Measurements from ENCODE around the gene NCCRP1.

Gene NCCRP1

DNA sequence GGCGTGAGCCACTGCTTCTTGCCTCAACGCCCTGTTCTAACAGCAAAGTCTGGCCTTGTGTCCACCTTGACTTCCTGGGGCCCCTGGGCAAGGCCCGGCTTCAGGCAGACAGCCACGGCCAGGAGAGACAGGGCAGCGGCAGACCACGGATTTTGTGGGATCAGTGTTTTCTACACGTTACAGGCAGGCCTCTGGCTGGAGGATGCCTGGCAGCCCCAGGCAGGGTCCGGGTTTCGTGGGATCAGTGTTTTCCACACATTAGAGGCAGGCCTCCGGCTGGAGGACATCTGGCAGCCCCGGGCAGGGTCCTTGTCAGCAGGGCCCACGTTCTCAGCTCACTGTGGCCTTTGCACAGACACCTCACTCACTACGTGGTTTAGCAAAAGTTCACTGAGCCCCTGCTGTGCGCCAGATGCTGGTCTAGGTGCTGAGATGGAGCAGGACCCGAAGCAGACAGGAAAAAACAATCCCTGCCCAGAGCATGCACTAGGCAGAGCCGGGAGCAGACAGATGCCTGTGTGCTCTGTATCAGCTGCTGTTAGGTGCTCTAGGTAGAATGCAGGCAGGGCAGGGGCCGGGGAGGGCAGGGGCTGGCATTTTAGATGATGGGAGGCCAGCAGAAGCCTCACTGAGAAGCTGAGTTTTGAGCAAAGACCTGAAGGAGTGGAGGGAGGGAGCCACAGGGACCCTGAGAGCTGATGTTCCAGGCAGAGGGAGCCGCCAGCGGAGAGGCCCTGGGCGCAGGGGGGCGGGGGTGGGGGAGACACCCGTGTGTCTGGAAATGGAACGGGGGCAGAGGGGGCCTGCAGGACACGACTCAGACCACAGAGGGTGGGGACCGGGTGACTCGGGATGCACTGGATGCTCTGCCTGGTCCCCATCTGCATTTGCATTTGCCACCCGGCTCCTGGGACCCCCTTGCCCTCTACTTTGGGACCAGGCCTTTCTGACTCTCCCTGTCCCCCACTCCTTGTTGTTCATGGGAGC is 25.0 kb upstream of the NCCRP1 start:
- H4K20me1 ChIP-seq (ENCODE audit: control insufficient read depth, insufficient read depth, low read depth, low read length): no peaks in the 10 kb centered on the region
- H3K4me1 ChIP-seq (ENCODE audit: control insufficient read depth, low read length): no peaks in the 10 kb centered on the region
- no peak overlapping the region for H3K4me2 ChIP-seq (ENCODE audit: low read length)
- TF ChIP-seq EZH2phosphoT487 (IDR thresholded peaks at IDR 0.05; ENCODE audit: borderline replicate concordance, low read length): no peak
- TF ChIP-seq, protein P1, sequence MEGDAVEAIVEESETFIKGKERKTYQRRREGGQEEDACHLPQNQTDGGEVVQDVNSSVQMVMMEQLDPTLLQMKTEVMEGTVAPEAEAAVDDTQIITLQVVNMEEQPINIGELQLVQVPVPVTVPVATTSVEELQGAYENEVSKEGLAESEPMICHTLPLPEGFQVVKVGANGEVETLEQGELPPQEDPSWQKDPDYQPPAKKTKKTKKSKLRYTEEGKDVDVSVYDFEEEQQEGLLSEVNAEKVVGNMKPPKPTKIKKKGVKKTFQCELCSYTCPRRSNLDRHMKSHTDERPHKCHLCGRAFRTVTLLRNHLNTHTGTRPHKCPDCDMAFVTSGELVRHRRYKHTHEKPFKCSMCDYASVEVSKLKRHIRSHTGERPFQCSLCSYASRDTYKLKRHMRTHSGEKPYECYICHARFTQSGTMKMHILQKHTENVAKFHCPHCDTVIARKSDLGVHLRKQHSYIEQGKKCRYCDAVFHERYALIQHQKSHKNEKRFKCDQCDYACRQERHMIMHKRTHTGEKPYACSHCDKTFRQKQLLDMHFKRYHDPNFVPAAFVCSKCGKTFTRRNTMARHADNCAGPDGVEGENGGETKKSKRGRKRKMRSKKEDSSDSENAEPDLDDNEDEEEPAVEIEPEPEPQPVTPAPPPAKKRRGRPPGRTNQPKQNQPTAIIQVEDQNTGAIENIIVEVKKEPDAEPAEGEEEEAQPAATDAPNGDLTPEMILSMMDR (IDR thresholded peaks at IDR 0.05; ENCODE audit: low read depth, low read length, poor library complexity, severe bottlenecking): no peak
- H3F3A ChIP-seq (ENCODE audit: control insufficient read depth, insufficient read depth): no peaks in the 10 kb centered on the region
- no peaks in the 10 kb centered on the region for H3K9me2 ChIP-seq (replicated peaks; ENCODE audit: control insufficient read depth, low read length)
- H3K36me3 ChIP-seq (ENCODE audit: control insufficient read depth, low read length): no peaks in the 10 kb centered on the region
- no peak overlapping the region for H3K27ac ChIP-seq (ENCODE audit: low read depth, low read length)
- no peaks in the 10 kb centered on the region for H3K9me3 ChIP-seq (ENCODE audit: control insufficient read depth, insufficient read depth, low read length)
- no peak overlapping the region for H3K4me3 ChIP-seq (ENCODE audit: low read length)
- no peaks in the 10 kb centered on the region for H3K27me3 ChIP-seq (ENCODE audit: control insufficient read depth, low read length)
- H3K79me2 ChIP-seq (ENCODE audit: control insufficient read depth, low read length): no peaks in the 10 kb centered on the region

DNA sequence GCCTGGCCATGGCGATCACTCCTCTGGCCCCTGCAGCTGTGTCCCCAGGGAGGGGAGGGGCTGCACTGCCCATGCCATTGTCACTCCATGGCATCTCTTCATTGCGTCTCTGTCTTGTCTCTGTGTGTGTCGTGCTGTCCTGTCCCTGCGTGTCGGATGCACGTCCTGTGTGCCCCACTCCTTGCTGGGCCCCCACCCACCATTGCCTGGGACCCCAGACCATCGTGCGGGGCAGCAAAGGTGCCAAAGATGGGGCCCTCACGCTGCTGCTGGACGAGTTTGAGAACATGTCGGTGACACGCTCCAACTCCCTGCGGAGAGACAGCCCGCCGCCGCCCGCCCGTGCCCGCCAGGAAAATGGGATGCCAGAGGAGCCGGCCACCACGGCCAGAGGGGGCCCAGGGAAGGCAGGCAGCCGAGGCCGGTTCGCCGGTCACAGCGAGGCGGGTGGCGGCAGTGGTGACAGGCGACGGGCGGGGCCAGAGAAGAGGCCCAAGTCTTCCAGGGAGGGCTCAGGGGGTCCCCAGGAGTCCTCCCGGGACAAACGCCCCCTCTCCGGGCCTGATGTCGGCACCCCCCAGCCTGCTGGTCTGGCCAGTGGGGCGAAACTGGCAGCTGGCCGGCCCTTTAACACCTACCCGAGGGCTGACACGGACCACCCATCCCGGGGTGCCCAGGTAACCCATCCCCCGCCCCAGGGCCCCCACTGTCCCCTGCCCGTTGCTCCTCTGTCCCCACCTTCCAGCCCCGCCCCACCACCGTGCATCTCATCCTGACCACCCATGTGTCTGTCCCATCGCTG is 23.9 kb upstream of the NCCRP1 start:
- Histone ChIP-seq H3K27me3 (ENCODE audit: control insufficient read depth, low read length) (no peaks in the 10 kb centered on the region), H3K4me2 (ENCODE audit: low read length) (no peak overlapping the region), H3K9me3 (ENCODE audit: control insufficient read depth, insufficient read depth, low read length) (no peaks in the 10 kb centered on the region), H3K4me3 (ENCODE audit: low read length) (no peak overlapping the region), H3K79me2 (ENCODE audit: control insufficient read depth, low read length) (no peaks in the 10 kb centered on the region), H3K4me1 (ENCODE audit: control insufficient read depth, low read length) (no peaks in the 10 kb centered on the region), H3K9me2 (replicated peaks; ENCODE audit: control insufficient read depth, low read length) (no peaks in the 10 kb centered on the region), H3F3A (ENCODE audit: control insufficient read depth, insufficient read depth) (no peaks in the 10 kb centered on the region), H3K36me3 (ENCODE audit: control insufficient read depth, low read length) (no peaks in the 10 kb centered on the region), H3K27ac (ENCODE audit: low read depth, low read length) (no peak overlapping the region), H4K20me1 (ENCODE audit: control insufficient read depth, insufficient read depth, low read depth, low read length) (no peaks in the 10 kb centered on the region)
- no peak for TF ChIP-seq EZH2phosphoT487 (IDR thresholded peaks at IDR 0.05; ENCODE audit: borderline replicate concordance, low read length)
- TF ChIP-seq, protein P1 (IDR thresholded peaks at IDR 0.05; ENCODE audit: low read depth, low read length, poor library complexity, severe bottlenecking): no peak

DNA sequence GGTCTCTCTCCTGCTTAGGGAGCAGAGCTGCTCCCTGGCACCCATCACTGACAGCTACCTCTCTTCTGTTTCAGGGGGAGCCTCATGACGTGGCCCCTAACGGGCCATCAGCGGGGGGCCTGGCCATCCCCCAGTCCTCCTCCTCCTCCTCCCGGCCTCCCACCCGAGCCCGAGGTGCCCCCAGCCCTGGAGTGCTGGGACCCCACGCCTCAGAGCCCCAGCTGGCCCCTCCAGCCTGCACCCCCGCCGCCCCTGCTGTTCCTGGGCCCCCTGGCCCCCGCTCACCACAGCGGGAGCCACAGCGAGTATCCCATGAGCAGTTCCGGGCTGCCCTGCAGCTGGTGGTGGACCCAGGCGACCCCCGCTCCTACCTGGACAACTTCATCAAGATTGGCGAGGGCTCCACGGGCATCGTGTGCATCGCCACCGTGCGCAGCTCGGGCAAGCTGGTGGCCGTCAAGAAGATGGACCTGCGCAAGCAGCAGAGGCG is 23.2 kb upstream of the NCCRP1 start:
- Histone ChIP-seq H4K20me1 (ENCODE audit: control insufficient read depth, insufficient read depth, low read depth, low read length) (no peaks in the 10 kb centered on the region), H3K36me3 (ENCODE audit: control insufficient read depth, low read length) (no peaks in the 10 kb centered on the region), H3K4me3 (ENCODE audit: low read length) (no peak overlapping the region), H3K4me2 (ENCODE audit: low read length) (no peak overlapping the region), H3K27ac (ENCODE audit: low read depth, low read length) (no peak overlapping the region), H3K9me3 (ENCODE audit: control insufficient read depth, insufficient read depth, low read length) (no peaks in the 10 kb centered on the region), H3K79me2 (ENCODE audit: control insufficient read depth, low read length) (no peaks in the 10 kb centered on the region), H3K9me2 (replicated peaks; ENCODE audit: control insufficient read depth, low read length) (no peaks in the 10 kb centered on the region), H3K27me3 (ENCODE audit: control insufficient read depth, low read length) (no peaks in the 10 kb centered on the region), H3F3A (ENCODE audit: control insufficient read depth, insufficient read depth) (no peaks in the 10 kb centered on the region), H3K4me1 (ENCODE audit: control insufficient read depth, low read length) (no peaks in the 10 kb centered on the region)
- TF ChIP-seq, protein P1 (IDR thresholded peaks at IDR 0.05; ENCODE audit: low read depth, low read length, poor library complexity, severe bottlenecking): no peak
- no peak for TF ChIP-seq EZH2phosphoT487 (IDR thresholded peaks at IDR 0.05; ENCODE audit: borderline replicate concordance, low read length)
